CD14-positive monocyte (primary cell): ENCODE measurements around the gene SPCS1. TPM values are rescaled to one million over a fixed set of nuclear protein-coding genes. Genes with fewer than 3 reads are reported as not detected.

Experiments used
- DNase-seq, 3 donors: peaks; one replicate each; pipeline ENCODE4 v3.0.0-alpha.2; 2011 to 2022
- H2AFZ ChIP-seq: 2 replicates; pipeline ENCODE4 v1.6.0; 2012; ENCODE audit warnings: mild to moderate bottlenecking, low read depth, low read length, inconsistent platforms; ENCODE audit not compliant: insufficient read depth, poor library complexity, severe bottlenecking
- H3K27ac ChIP-seq, 2 donors: 1 replicate in 1 of 2; 2 replicates in 1 of 2; pipeline ENCODE4 v1.5.1; 2012 to 2013; ENCODE audit warnings: low read length in 2 of 2, control low read depth in 1 of 2, inconsistent platforms in 1 of 2, low read depth in 1 of 2, mild to moderate bottlenecking in 1 of 2
- H3K27me3 ChIP-seq, 2 donors: one replicate each; pipeline versions ENCODE4 v1.6.0 to v1.6.1; 2011 to 2013; ENCODE audit warnings: low read length in 2 of 2; ENCODE audit not compliant: control insufficient read depth in 2 of 2, insufficient read depth in 2 of 2
- H3K36me3 ChIP-seq, 2 donors: replicated peaks in 1 of 2; 1 replicate in 1 of 2; 2 replicates in 1 of 2; pipeline versions ENCODE4 v1.5.1 to v1.6.1; 2012 to 2013; ENCODE audit warnings: low read length in 2 of 2, control low read depth in 1 of 2, inconsistent platforms in 1 of 2, mild to moderate bottlenecking in 1 of 2; ENCODE audit not compliant: insufficient read depth in 2 of 2, control insufficient read depth in 1 of 2
- H3K4me1 ChIP-seq, 2 donors: 1 replicate in 1 of 2; 2 replicates in 1 of 2; pipeline versions ENCODE4 v1.5.1 to v1.6.1; 2012 to 2013; ENCODE audit warnings: low read length in 2 of 2, control low read depth in 1 of 2, inconsistent platforms in 1 of 2, mild to moderate bottlenecking in 1 of 2, moderate library complexity in 1 of 2; ENCODE audit not compliant: insufficient read depth in 2 of 2, control insufficient read depth in 1 of 2
- H3K4me2 ChIP-seq: replicated peaks from 2 replicates; pipeline ENCODE3; 2012; ENCODE audit warnings: low read length, moderate library complexity, mild to moderate bottlenecking; ENCODE audit not compliant: poor library complexity, severe bottlenecking; ENCODE audit errors: extremely low read depth
- H3K4me3 ChIP-seq, 3 experiments: fragments of 200-600 bp in 1 of 3; sonication (generic) in 1 of 3; replicated peaks in 1 of 3; 1 replicate in 2 of 3; 2 replicates in 1 of 3; pipeline ENCODE4 v1.5.1; 2011 to 2013; ENCODE audit warnings: low read length in 3 of 3, mild to moderate bottlenecking in 3 of 3, control low read depth in 2 of 3, low read depth in 2 of 3, inconsistent platforms in 1 of 3, moderate library complexity in 1 of 3
- H3K79me2 ChIP-seq: 2 replicates; pipeline ENCODE4 v1.6.0; 2012; ENCODE audit warnings: mild to moderate bottlenecking, control low read depth, inconsistent platforms, low read length, moderate library complexity; ENCODE audit not compliant: insufficient read depth
- H3K9ac ChIP-seq: 2 replicates; pipeline ENCODE4 v1.6.0; 2017; ENCODE audit warnings: low read length, mild to moderate bottlenecking; ENCODE audit not compliant: insufficient read depth, poor library complexity, severe bottlenecking
- H3K9me3 ChIP-seq, 2 donors: replicated peaks in 1 of 2; 1 replicate in 1 of 2; 2 replicates in 1 of 2; pipeline versions ENCODE4 v1.5.1 to v1.6.1; 2012 to 2013; ENCODE audit warnings: low read length in 2 of 2, control low read depth in 1 of 2; ENCODE audit not compliant: control insufficient read depth in 1 of 2, insufficient read depth in 1 of 2
- H4K20me1 ChIP-seq: 2 replicates; pipeline ENCODE4 v1.6.0; 2012; ENCODE audit warnings: mild to moderate bottlenecking, low read length, control low read depth, moderate library complexity; ENCODE audit not compliant: insufficient read depth
- H3K27ac Mint-ChIP-seq, 7 donors: one replicate each; pipeline ENCODE4 v1.8.0; 2020; ENCODE audit warnings: mild to moderate bottlenecking in 7 of 7, mixed read lengths in 7 of 7, moderate library complexity in 6 of 7, inconsistent platforms in 2 of 7
- H3K27me3 Mint-ChIP-seq, 3 donors: one replicate each; pipeline ENCODE4 v1.8.0; 2021 to 2022; ENCODE audit warnings: low read depth in 3 of 3, mild to moderate bottlenecking in 3 of 3, mixed read lengths in 3 of 3, moderate library complexity in 3 of 3, inconsistent platforms in 1 of 3
- H3K36me3 Mint-ChIP-seq, 2 donors: one replicate each; pipeline ENCODE4 v1.8.0; 2020; ENCODE audit warnings: mixed read lengths in 2 of 2, inconsistent platforms in 1 of 2, mild to moderate bottlenecking in 1 of 2
- H3K4me1 Mint-ChIP-seq: one replicate; pipeline ENCODE4 v1.8.0; 2020; ENCODE audit warnings: mild to moderate bottlenecking, mixed read lengths
- H3K4me3 Mint-ChIP-seq, 2 donors: one replicate each; pipeline ENCODE4 v1.8.0; 2020; ENCODE audit warnings: mild to moderate bottlenecking in 2 of 2, mixed read lengths in 2 of 2, moderate library complexity in 1 of 2
- H3K9me3 Mint-ChIP-seq, 7 donors: one replicate each; pipeline ENCODE4 v1.8.0; 2020 to 2022; ENCODE audit warnings: mixed read lengths in 7 of 7, mild to moderate bottlenecking in 6 of 7, moderate library complexity in 6 of 7, inconsistent platforms in 2 of 7
- WGBS: methylation state at CpG from one replicate; pipeline ENCODE4 v1.1.5; 2013; ENCODE audit warnings: missing lambda C conversion rate; ENCODE audit not compliant: insufficient coverage; 5-methylcytosine and 5-hydroxymethylcytosine counted together
- intact Hi-C, 2 donors: fragments of 100-400 bp; cut with micrococcal nuclease; formaldehyde crosslinking; loops; one replicate each; pipeline versions ENCODE4 v1.15.0 to v1.15.1; 2023
- polyA plus RNA-seq, 3 donors: library from polyadenylated mRNA; depleted of rRNA in 1 of 3; unstranded in 2 of 3; stranded (reverse) in 1 of 3; fragments of 300-500 nt in 2 of 3; fragments of >200 nt in 1 of 3; fragmentation: Illumina TruSeq in 2 of 3; gene quantifications; 1 replicate in 2 of 3; 2 replicates in 1 of 3; pipeline ENCODE4 v1.2.3, GENCODE V29; 2012 to 2021
- TF ChIP-seq, protein P1 (sequence below): fragments of 200-600 bp; IDR thresholded peaks from one replicate; pipeline ENCODE4 v1.8.0; 2022; ENCODE audit warnings: antibody characterized with exemption, mild to moderate bottlenecking

Gene SPCS1
- polyA plus RNA-seq, 3 donors: 99.0 to 242 (median 228) TPM

GRCh38 chr3:52685709-52686691, 19.9 kb upstream of the SPCS1 start, which contains the start of the genes GNL3 and PBRM1:
Gene GNL3, plus strand, starts transcription at chr3:52686032. Its CDS starts 61 bp downstream, at chr3:52686093.
Gene PBRM1, minus strand, starts transcription at chr3:52685913.
- Histone ChIP-seq H3K4me3 (peak within 1 kb of the TSS; percentile 82 to 92 (median 89)), H4K20me1 (peaks cover 29% of the 10 kb centered on the region), H3K4me2 (peak within 1 kb of the TSS; percentile 91), H2AFZ (peak within 1 kb of the TSS; percentile 86), H3K27me3 (no peaks in the 10 kb centered on the region), H3K9me3 (no peaks in the 10 kb centered on the region), H3K27ac (peak within 1 kb of the TSS; percentile 78 to 89), H3K4me1 (peaks cover 46 to 53% of the 10 kb centered on the region in 2 donors), H3K79me2 (peaks cover 69% of the 10 kb centered on the region), H3K36me3 (peaks cover 39 to 41% of the 10 kb centered on the region in 2 donors), H3K9ac (peak within 1 kb of the TSS; percentile 80)
- TF ChIP-seq, protein P1, sequence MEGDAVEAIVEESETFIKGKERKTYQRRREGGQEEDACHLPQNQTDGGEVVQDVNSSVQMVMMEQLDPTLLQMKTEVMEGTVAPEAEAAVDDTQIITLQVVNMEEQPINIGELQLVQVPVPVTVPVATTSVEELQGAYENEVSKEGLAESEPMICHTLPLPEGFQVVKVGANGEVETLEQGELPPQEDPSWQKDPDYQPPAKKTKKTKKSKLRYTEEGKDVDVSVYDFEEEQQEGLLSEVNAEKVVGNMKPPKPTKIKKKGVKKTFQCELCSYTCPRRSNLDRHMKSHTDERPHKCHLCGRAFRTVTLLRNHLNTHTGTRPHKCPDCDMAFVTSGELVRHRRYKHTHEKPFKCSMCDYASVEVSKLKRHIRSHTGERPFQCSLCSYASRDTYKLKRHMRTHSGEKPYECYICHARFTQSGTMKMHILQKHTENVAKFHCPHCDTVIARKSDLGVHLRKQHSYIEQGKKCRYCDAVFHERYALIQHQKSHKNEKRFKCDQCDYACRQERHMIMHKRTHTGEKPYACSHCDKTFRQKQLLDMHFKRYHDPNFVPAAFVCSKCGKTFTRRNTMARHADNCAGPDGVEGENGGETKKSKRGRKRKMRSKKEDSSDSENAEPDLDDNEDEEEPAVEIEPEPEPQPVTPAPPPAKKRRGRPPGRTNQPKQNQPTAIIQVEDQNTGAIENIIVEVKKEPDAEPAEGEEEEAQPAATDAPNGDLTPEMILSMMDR: no peak
- intact Hi-C loops: loop anchor here in 1 of 2 donors (10.0 kb wide), 1 partner anchor 151 kb away; the partner anchor contains the start of genes NT5DC2 and UQCC5
- under 1% methylated on average over 63 of the region's 82 CpGs for WGBS
- Mint-ChIP-seq H3K27me3 (no peaks in the 10 kb centered on the region), H3K9me3 (no peaks in the 10 kb centered on the region), H3K27ac (peak within 1 kb of the TSS; percentile 95 to 98 (median 97)), H3K4me1 (peaks cover 43% of the 10 kb centered on the region), H3K36me3 (peaks cover 38 to 39% of the 10 kb centered on the region in 2 donors), H3K4me3 (peak within 1 kb of the TSS; percentile 91 to 96)
- DNase-seq: peak; percentile 89 to 94 (median 92)

- Histone ChIP-seq H3K36me3 (peaks cover 61 to 63% of the 10 kb centered on the region in 2 donors), H3K27me3 (no peaks in the 10 kb centered on the region), H3K4me3 (no peak overlapping the region), H2AFZ (no peak overlapping the region), H3K27ac (peak overlapping the region in 1 of 2 donors; percentile 55), H3K79me2 (peaks cover 49% of the 10 kb centered on the region), H3K4me2 (no peak overlapping the region), H3K9ac (no peak overlapping the region), H3K9me3 (no peaks in the 10 kb centered on the region), H3K4me1 (peaks cover 23 to 32% of the 10 kb centered on the region in 2 donors), H4K20me1 (peaks cover 19% of the 10 kb centered on the region)
- TF ChIP-seq, protein P1: no peak
- no peak for DNase-seq
- peak overlapping the region in 2 of 7 donors; percentile 56 to 63 for H3K27ac Mint-ChIP-seq
- peaks cover 26% of the 10 kb centered on the region for H3K4me1 Mint-ChIP-seq
- intact Hi-C loops: loop anchor here in 1 of 2 donors (10.0 kb wide), 1 partner anchor 153 kb away; the partner anchor contains the start of genes NT5DC2 and UQCC5
- peaks cover 0 to under 1% (median 0%) of the 10 kb centered on the region in 3 donors for H3K27me3 Mint-ChIP-seq
- WGBS: no CpG with 5 or more reads among the region's 6 CpGs
- H3K36me3 Mint-ChIP-seq: peaks cover 59 to 61% of the 10 kb centered on the region in 2 donors
- no peak overlapping the region for H3K4me3 Mint-ChIP-seq
- no peaks in the 10 kb centered on the region for H3K9me3 Mint-ChIP-seq
Measured at GRCh38 chr3:52688266-52688665, 17.6 kb upstream of the SPCS1 start.
